Lower leg skin (tissue), 3 donors: ENCODE results near the gene CAPN10.

Experiments used
- POLR2A ChIP-seq, 2 donors: fragments of 450-650 bp; IDR thresholded peaks; one replicate each; pipeline ENCODE4 v1.6.1; 2016 to 2017; ENCODE audit warnings: antibody characterized with exemption in 2 of 2, mild to moderate bottlenecking in 1 of 2, moderate library complexity in 1 of 2
- TF ChIP-seq, protein P1 (sequence below), 3 donors: fragments of 450-650 bp; IDR thresholded peaks; one replicate each; pipeline ENCODE4 v1.5.1; 2016; ENCODE audit warnings: antibody characterized with exemption in 3 of 3, mild to moderate bottlenecking in 3 of 3, moderate library complexity in 2 of 3

DNA sequence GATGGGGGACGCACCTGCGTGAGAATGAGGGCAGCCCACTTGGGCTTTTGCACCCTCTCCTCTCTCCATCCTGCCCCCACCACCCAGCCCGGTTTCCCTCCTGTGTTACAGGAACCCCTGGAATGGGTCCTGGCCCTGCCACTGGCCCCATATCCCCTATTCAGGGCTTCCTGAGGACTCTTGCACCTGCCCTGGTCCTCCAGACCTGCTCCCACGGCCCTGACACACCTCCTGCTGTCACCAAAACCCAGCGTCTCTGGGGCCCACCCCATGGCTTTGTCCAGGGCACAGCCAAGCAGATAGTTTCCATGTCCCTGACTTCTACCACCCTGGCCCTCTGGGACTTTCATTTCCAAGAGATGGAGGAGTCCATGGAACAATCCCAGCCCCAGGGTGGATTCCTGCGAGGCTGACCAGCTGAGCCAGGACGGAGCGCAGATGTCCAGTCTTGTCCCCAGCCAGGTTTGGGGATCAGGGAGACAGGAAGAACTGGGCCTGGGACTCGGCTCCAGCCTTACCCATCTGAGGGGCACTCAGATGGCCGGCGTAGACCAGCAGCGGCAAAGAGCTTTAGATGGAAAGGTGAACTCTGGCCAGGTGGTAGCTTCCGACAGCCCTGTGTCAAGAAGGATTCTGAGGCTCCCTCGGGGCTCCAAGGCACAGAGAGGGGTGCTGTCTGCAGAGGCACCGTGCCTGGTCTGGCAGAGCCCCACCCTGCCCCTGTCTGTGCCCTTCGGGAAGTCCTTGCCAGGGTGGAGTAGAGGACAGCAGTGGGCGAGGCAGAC is 50.8 kb downstream of the CAPN10 start:
- TF ChIP-seq, protein P1, sequence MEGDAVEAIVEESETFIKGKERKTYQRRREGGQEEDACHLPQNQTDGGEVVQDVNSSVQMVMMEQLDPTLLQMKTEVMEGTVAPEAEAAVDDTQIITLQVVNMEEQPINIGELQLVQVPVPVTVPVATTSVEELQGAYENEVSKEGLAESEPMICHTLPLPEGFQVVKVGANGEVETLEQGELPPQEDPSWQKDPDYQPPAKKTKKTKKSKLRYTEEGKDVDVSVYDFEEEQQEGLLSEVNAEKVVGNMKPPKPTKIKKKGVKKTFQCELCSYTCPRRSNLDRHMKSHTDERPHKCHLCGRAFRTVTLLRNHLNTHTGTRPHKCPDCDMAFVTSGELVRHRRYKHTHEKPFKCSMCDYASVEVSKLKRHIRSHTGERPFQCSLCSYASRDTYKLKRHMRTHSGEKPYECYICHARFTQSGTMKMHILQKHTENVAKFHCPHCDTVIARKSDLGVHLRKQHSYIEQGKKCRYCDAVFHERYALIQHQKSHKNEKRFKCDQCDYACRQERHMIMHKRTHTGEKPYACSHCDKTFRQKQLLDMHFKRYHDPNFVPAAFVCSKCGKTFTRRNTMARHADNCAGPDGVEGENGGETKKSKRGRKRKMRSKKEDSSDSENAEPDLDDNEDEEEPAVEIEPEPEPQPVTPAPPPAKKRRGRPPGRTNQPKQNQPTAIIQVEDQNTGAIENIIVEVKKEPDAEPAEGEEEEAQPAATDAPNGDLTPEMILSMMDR (IDR thresholded peaks at IDR 0.05): no peak
- no peak for TF ChIP-seq POLR2A (IDR thresholded peaks at IDR 0.05)
